AG20443 (cell line): ENCODE data around the gene AAMP.
"Not testable (repeated sequence)": the region's sequence is repeated elsewhere in the genome, so short reads cannot be mapped to it uniquely, and the experiment has no call there.

Experiments used
- DNase-seq: peaks from one replicate; pipeline ENCODE4 v3.0.0; 2012; ENCODE audit warnings: low spot score, mixed read lengths

The AAMP gene, protein sequence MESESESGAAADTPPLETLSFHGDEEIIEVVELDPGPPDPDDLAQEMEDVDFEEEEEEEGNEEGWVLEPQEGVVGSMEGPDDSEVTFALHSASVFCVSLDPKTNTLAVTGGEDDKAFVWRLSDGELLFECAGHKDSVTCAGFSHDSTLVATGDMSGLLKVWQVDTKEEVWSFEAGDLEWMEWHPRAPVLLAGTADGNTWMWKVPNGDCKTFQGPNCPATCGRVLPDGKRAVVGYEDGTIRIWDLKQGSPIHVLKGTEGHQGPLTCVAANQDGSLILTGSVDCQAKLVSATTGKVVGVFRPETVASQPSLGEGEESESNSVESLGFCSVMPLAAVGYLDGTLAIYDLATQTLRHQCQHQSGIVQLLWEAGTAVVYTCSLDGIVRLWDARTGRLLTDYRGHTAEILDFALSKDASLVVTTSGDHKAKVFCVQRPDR

DNA sequence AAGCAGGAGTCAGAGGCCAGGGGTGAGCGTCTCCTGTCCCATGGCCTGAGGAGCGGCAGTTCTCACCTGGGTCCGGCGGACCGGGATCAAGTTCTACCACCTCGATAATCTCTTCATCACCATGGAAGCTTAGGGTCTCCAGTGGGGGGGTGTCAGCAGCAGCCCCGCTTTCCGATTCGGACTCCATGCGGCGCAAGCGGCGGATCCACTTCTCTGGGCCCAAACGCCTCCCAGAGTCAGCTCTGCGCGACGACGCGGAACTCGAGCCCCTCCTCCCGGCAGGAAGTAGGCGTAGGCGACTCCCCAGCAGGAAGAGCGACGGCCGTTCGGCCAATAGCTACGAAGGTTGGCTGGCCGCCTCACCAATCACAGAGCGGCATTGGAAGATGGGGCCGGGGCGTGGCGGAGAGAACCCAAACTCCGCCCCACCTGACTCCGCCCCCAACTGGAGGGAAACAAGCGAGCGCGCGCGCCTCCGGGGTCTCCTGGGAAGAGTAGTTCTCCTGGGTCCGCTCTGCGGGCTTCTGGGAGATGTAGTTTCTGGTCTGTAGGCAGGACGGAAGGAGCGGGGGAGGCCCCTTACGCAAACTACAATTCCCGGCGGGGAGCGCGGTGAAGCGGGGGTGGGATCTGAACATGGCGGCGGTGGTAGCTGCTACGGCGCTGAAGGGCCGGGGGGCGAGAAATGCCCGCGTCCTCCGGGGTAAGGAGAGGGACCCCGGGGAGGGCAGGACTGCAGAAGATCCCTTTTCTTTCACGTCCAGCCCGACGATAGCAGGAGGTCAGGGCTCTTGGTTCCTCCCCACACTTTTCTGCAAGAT, at the start of gene AAMP, which contains the start of gene PNKD:
Gene AAMP (minus strand): TSS at position 238 of the 821 bp plus-strand sequence. CDS start 51 bp downstream, at position 187.
Gene PNKD (plus strand): TSS at position 620 of the 821 bp plus-strand sequence. CDS start 17 bp downstream, at position 637.
- DNase-seq = peak; percentile 99

DNA sequence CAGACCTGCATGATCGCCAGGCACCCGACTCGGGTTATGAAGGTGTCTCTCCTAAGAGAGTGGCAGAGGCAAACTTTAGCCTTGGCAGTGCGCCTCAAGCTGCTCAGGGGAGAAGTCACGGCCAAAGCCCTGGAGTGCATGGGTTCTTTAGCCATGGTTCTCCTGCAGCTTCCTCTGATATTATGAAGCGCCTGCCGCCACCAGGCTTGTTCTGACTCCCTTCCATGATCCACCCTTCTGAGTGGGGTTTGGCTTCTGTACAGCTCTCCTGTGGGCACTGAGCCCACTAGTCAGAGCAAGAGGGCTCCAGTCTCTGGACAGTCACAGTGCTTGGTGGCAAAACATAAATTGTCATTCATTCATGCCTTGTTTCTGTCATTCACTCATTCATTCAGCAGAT, 48.3 kb upstream of the AAMP start:
- no peak for DNase-seq

DNA sequence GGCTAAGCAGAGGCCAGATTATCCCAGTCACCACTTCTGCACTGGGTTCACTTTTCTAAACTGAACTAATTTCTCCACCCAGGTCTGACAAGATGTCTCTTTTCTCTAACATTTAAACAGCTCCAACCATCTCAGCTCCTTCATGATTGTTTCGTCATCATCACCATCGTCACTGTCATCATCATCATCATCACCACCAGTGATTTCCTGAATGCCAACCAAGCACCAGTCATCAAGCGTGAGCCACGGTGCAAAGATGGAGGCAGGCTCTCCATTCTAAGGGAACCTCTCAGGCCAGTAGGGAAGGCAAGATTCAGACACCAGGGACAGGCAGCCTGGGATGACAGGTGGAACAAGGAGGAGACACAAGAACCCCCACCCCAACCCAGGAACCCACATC, 47.9 kb upstream of the AAMP start:
- DNase-seq = no peak

DNA sequence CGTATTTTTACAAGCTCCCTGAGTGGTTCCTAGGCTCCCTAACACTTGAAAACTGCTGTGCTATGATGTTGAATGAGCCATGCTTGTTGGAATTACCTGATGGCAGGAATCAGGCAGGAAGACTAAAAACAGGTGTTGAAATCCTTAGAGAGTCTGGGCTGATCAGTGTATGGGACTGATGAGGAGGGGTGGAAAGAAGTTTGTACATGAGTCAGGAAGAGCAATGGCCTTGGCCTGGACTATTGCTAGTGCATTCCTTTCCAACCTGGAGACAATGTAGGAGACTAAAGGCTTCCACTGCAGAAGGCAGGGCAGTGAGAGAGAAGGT, 47.3 kb upstream of the AAMP start:
- DNase-seq = no peak

GRCh38 chr2:218315397-218315796, 45.5 kb upstream of the AAMP start:
- DNase-seq = no peak

DNA sequence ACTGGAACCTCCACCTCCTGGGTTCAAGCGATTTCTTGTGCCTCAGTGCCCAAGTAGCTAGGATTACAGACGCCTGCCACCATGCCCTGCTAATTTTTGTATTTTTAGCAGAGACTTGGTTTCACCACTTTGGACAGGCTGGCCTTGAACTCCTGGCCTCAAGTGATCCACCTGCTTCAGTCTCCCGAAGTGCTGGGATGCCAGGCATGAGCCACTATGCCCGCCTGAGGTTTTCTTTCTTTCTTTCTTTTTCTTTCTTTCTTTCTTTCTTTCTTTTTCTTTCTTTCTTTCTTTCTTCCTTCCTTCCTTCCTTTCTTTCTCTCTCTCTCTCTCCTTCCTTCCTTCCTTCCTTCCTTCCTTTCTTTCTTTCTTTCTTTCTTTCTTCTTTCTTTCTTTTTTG, 44.8 kb upstream of the AAMP start:
- DNase-seq = not testable (repeated sequence)

GRCh38 chr2:218313356-218313755, 43.4 kb upstream of the AAMP start:
- no peak for DNase-seq

DNA sequence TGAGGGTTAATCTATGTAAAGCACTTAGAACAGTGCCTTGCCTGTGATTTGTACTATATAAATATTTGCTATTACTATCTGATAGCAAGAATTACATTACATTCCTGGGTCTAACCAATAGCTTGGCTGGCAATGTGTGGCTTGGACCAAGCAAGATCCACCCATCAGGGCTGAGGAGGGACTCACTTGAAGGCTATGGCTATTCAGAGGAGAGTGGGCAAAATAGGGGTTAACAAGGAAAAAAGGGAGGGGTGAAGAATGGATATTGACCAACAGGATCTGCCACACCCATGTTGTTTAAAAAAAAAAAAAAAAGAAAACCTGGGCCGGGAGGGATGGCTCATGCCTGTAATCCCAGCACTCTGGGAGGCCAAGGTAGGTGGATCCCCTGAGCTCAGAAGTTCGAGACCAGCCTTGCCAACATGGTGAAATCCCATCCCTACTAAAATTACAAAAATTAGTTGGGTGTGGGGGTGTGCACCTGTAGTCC, 42.4 kb upstream of the AAMP start:
- no peak for DNase-seq

GRCh38 chr2:218311541-218312266, 41.8 kb upstream of the AAMP start:
- DNase-seq = not testable (repeated sequence)

- no peak for DNase-seq
Observed at GRCh38 chr2:218310853-218311540, 41.1 kb upstream of the AAMP start.

- DNase-seq = no peak
Observed at GRCh38 chr2:218307415-218308090, 37.6 kb upstream of the AAMP start.

DNA sequence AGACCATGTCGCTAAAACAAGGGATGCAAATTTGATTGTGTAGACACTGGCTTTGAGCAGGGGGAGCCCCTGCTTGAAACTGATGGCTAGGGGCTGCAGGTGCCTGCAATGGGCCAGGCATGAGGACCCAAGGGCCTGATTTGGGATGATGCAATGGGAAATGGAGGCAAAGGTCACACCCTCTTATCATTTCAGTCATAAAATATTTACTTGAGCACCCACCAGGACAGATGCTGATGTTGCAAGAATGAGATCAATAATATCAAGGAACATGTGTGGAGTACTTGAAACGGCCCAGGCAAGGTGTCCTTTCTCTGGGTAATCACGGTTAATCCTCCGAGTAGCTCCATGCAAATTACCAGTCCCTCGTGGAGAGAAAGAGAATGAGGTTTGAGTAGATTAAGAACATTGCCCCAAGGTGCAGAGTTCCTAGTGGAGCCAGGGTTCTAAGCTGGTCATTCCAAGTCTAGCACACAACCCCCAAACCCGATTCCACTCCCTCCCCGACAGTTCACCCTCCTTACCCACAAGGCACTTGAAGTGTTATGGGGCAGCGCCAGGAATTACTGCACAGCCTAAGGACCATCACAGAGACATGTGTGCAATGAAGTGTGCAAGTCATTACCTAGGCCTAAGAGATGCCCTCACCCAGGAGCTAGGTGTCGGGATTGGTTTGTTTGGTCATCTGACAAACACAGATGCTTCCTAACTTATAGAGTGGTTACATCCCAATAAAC, 36.4 kb upstream of the AAMP start:
- DNase-seq = no peak

DNA sequence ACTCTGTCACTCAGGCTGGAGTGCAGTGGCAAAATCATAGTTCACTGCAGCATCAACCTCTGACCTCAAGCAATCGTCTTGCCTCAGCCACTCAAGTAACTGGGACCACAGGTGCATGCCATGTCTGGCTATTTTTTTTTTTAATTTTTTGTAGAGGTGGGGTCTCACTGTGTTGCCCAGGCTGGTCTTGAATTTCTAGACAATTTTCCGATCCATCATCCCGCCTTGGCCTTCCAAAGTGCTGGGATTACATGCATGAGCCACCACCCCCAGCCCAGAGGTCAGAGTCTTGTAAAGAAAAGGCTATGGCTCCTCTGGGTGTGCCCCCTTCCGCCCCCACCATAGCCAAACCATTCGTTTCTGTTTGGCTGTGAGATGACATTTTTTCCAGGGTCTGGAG, 35.4 kb upstream of the AAMP start:
- no peak for DNase-seq

- peak; percentile 68 for DNase-seq
Observed at GRCh38 chr2:218301176-218301819, 31.4 kb upstream of the AAMP start.

GRCh38 chr2:218300141-218300540, 30.2 kb upstream of the AAMP start:
- no peak for DNase-seq

GRCh38 chr2:218298314-218298875, 28.5 kb upstream of the AAMP start:
- no peak for DNase-seq

GRCh38 chr2:218296847-218297246, 26.9 kb upstream of the AAMP start:
- DNase-seq = no peak

- DNase-seq = no peak
Observed at GRCh38 chr2:218296200-218296599, 26.3 kb upstream of the AAMP start.

DNA sequence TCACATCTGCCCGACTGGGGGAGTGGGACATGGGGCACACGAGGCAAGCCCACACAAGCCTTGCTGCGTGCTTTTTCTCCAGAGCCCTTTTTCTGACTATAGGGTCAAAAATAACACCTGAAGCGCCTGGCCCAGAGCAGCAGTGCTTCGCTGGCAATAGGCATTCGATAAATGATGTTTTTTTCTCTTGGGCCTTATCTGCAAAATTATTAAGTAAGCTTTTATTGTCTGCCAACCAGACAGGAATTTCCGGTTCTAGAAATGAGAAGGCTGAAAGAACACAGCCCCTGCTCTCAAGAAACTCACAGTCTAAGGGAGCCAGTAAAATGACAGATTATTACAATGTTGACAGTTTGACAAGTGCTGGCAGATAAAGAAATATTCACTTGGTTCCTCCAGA, 25.1 kb upstream of the AAMP start:
- DNase-seq = no peak
